Stimulated activated naive CD8-positive, alpha-beta T cell treated with anti-CD3 and anti-CD28 coated beads, Interleukin-15, Interleukin-2, amounts not matched to agents 100 ng/mL and 50 ng/mL, for 24 hours (primary cell): ENCODE results near the gene ADCY4.
"Not testable (repeated sequence)": the region's sequence is repeated elsewhere in the genome, so short reads cannot be mapped to it uniquely, and the experiment has no call there.

Experiments used
- H3K27ac Mint-ChIP-seq: one replicate; pipeline ENCODE4 v1.8.0; 2021; ENCODE audit warnings: mild to moderate bottlenecking, mixed read lengths
- H3K27me3 Mint-ChIP-seq: one replicate; pipeline ENCODE4 v1.8.0; 2021; ENCODE audit warnings: mixed read lengths
- H3K36me3 Mint-ChIP-seq: one replicate; pipeline ENCODE4 v1.8.0; 2021; ENCODE audit warnings: low read depth, mixed read lengths
- H3K4me1 Mint-ChIP-seq: one replicate; pipeline ENCODE4 v1.8.0; 2021; ENCODE audit warnings: low read depth, mixed read lengths
- H3K4me3 Mint-ChIP-seq: one replicate; pipeline ENCODE4 v1.8.0; 2021; ENCODE audit warnings: mild to moderate bottlenecking, mixed read lengths
- H3K9me3 Mint-ChIP-seq: one replicate; pipeline ENCODE4 v1.8.0; 2021; ENCODE audit warnings: mixed read lengths

The ADCY4 gene

DNA sequence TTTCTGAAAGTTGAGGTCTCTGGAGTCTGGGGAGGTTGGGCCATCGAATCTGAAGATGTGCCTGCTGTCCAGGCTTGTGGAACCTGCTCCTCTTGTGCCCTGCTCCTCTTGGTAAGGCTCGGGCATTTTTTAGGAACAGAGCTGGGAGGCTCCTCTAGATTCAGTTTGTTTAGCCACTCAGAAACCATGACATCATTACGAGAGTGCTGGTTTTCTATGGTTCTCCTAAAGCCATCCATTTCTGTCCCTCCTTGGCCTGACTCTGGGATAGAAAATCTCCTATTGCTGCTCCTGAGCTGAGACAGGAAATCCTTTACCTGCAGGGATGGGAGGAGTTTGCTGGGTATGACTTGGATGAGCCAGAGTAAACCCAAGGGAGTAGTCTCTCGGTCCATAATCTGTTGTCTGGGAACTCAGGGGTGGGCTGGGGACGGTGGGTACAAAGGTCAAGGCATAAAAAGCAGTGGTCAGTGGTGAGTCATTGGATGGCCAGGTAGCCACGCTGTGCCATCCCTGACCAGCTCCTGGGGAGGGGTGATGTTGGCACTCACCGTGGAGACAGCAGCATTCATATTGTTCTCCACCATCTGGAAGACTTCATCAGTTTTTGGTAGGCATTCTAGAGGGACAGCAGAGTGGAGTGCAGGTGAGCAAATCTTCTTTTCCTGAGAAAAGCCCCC lies 2.4 kb upstream of the ADCY4 start:
- peaks cover 6% of the 10 kb centered on the region for H3K36me3 Mint-ChIP-seq
- H3K27ac Mint-ChIP-seq, result no peak overlapping the region
- H3K4me3 Mint-ChIP-seq, result no peak overlapping the region
- peaks cover 28% of the 10 kb centered on the region for H3K27me3 Mint-ChIP-seq
- peaks cover 51% of the 10 kb centered on the region for H3K4me1 Mint-ChIP-seq
- H3K9me3 Mint-ChIP-seq, result no peaks in the 10 kb centered on the region

DNA sequence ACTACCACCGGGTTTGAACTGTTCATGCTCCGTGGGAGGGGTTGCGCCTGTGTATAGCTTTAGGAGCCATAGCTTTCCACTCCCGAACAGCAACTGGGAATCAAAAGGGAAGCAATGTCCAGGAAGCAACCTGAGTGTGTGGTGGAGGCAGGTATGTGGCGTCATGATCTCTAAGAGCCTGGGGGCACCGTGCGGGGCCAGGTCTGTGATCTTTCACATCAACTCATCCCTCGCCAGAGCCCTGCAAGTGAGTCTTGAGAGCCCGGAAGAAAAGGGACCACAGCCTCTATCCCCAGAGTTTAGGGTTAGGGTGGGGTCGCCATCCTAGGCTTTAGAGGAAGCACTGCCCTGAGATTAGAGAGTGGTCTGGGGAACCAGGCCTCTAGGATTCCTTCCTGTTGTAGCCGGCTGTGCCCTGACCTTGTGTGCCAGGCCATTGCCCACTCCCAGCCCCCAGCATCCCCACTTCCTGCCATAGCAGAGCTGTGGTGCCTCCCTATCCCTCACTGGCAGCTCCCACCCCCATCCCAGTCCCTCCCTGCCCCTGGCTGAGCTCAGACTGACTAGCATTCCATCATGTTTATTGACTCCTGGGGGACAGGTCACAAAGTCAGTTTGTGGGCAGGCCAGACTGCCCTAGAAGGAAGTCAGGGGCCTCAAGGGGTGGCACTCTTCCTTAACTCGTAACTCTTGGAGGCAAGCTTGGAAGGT lies 745 bp upstream of the ADCY4 start:
- Mint-ChIP-seq H3K36me3 (peaks cover 6% of the 10 kb centered on the region), H3K27me3 (peaks cover 27% of the 10 kb centered on the region), H3K27ac (no peak overlapping the region), H3K4me1 (peaks cover 61% of the 10 kb centered on the region), H3K9me3 (no peaks in the 10 kb centered on the region), H3K4me3 (peak overlapping the region; percentile 51)

- Mint-ChIP-seq H3K36me3 (peaks cover 6% of the 10 kb centered on the region), H3K9me3 (no peaks in the 10 kb centered on the region), H3K4me3 (peak overlapping the region; percentile 80), H3K4me1 (peaks cover 64% of the 10 kb centered on the region), H3K27ac (peak overlapping the region; percentile 12), H3K27me3 (peaks cover 31% of the 10 kb centered on the region)
Measured at GRCh38 chr14:24332268-24332993, 2.4 kb downstream of the ADCY4 start.

DNA sequence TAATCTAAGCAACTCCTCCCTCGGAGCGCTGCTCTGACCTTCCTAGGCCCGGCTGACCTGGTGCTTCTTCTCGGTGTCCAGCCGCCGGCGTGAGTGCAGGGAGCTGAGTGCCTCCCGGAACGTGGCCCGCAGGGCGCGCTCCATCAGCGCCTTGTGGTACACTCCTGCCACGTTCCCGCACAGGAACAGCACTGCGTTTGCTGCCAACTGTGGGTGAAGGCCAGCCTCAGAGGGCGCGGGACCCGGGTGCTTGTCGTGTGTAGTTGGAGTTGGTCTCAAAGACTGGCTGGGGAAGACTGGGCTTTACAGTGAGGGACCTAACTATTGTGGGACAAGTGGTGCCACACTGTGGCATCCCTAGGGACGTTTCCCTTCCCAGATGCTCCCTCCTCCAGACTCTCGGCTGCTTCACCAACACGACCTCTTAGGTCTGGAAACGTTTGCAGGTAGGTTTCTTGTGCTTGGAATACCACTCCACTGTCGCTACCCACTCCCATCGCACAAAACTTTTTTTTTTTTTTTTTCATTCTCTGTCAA lies 3.1 kb downstream of the ADCY4 start:
- peaks cover 6% of the 10 kb centered on the region for H3K36me3 Mint-ChIP-seq
- peaks cover 31% of the 10 kb centered on the region for H3K27me3 Mint-ChIP-seq
- no peaks in the 10 kb centered on the region for H3K9me3 Mint-ChIP-seq
- peak overlapping the region; percentile 12 for H3K27ac Mint-ChIP-seq
- peak overlapping the region; percentile 80 for H3K4me3 Mint-ChIP-seq
- peaks cover 69% of the 10 kb centered on the region for H3K4me1 Mint-ChIP-seq

GRCh38 chr14:24330973-24331674 lies 3.7 kb downstream of the ADCY4 start:
- Mint-ChIP-seq H3K4me1 (peaks cover 69% of the 10 kb centered on the region), H3K9me3 (no peaks in the 10 kb centered on the region), H3K4me3 (no peak overlapping the region), H3K27ac (no peak overlapping the region), H3K27me3 (peaks cover 31% of the 10 kb centered on the region), H3K36me3 (peaks cover 2% of the 10 kb centered on the region)

DNA sequence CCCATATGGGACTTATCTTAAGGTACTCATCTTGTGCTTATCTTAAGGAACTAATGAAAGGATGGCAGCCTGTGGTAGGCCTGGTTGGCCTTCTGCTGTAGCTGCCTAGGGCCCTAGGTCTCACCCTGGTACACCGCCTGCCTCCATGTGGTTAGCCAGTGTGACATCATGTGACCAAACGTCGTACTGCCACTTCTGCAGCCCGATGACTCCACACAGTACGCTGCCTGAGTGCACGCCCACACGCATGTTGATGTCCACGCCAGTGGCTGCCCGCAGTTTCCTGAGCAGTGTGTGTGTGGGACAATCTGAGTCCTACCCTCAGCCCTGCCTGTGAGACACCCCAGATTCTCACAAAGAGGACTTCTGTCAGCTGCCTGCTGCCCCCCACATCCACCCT lies 5.1 kb downstream of the ADCY4 start:
- no peaks in the 10 kb centered on the region for H3K9me3 Mint-ChIP-seq
- H3K4me3 Mint-ChIP-seq, result peak overlapping the region; percentile 8
- H3K27ac Mint-ChIP-seq, result no peak overlapping the region
- peaks cover 24% of the 10 kb centered on the region for H3K27me3 Mint-ChIP-seq
- peaks cover 61% of the 10 kb centered on the region for H3K4me1 Mint-ChIP-seq
- no peaks in the 10 kb centered on the region for H3K36me3 Mint-ChIP-seq

DNA sequence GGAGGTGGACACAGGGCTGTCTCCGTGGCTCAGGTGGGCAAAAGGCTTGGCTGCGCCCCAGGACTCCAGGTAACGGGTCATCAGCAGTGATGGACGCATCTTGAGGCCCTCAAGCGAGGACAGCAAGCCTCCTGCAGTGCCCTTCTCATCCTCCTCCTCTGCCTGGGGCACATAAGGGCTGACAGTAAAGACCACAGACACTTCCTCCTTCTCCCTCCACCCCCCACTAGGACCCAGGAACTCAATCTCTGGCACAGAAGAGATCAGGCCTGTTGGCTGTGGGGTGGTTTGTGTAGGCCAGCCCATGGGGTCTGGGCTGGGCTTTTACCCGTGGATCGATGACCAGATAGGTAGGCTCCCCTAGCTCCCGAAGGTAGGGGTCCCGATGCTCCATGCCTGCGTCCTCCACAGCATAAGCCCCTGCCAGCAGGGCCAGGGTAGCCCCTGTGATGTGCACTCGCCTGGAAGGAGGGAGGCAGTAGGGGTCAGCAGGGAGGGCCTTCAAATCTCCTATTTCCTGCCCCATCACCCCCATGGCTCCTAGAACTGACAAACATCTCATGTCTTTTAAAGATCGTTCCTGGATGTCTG lies 5.7 kb downstream of the ADCY4 start:
- H3K27me3 Mint-ChIP-seq, result peaks cover 22% of the 10 kb centered on the region
- H3K9me3 Mint-ChIP-seq, result no peaks in the 10 kb centered on the region
- no peaks in the 10 kb centered on the region for H3K36me3 Mint-ChIP-seq
- H3K27ac Mint-ChIP-seq, result peak overlapping the region; percentile 36
- no peak overlapping the region for H3K4me3 Mint-ChIP-seq
- H3K4me1 Mint-ChIP-seq, result peaks cover 58% of the 10 kb centered on the region

DNA sequence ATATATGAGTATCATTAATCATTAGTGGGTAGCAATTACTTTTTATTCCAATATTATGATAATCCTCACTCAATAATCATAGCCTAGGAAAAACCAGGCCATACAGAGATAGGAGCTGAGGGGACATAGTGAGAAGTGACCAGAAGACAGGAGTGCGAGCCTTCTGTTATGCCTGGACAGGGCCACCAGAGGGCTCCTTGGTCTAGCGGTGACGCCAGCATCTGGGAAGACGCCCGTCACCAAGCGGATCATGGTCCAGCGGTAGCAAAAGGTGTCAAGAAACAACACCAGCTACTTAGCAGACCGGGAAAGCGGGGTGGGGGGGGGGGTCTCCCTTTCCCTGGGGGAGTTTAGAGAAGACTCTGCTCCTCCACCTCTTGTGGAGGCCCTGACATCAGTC lies 7.0 kb downstream of the ADCY4 start:
- peaks cover 14% of the 10 kb centered on the region for H3K27me3 Mint-ChIP-seq
- not testable (repeated sequence) for H3K36me3 Mint-ChIP-seq, H3K9me3 Mint-ChIP-seq, H3K4me3 Mint-ChIP-seq, H3K27ac Mint-ChIP-seq
- H3K4me1 Mint-ChIP-seq, result peaks cover 45% of the 10 kb centered on the region

DNA sequence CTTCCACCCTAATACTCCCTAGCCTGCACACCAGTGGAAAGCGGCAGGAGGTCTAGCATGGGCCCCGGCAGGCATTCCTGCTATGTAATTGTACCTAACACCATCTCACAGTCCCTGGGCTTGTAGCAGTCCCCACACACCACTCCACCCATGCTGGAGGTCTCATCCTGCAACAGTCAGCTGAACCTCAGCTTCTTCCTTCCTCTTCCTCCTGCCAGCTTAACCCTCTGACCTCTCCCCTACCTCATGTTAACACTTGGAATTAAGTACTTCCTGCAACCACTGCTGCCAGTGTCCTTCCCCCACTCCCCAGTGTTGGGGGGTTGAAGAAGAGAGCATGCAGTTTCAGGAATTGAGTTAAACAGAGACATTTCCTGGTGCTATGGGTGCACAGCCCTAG lies 7.6 kb downstream of the ADCY4 start:
- no peaks in the 10 kb centered on the region for H3K9me3 Mint-ChIP-seq
- peaks cover 10% of the 10 kb centered on the region for H3K27me3 Mint-ChIP-seq
- H3K4me3 Mint-ChIP-seq, result no peak overlapping the region
- no peak overlapping the region for H3K27ac Mint-ChIP-seq
- H3K36me3 Mint-ChIP-seq, result no peaks in the 10 kb centered on the region
- peaks cover 39% of the 10 kb centered on the region for H3K4me1 Mint-ChIP-seq

DNA sequence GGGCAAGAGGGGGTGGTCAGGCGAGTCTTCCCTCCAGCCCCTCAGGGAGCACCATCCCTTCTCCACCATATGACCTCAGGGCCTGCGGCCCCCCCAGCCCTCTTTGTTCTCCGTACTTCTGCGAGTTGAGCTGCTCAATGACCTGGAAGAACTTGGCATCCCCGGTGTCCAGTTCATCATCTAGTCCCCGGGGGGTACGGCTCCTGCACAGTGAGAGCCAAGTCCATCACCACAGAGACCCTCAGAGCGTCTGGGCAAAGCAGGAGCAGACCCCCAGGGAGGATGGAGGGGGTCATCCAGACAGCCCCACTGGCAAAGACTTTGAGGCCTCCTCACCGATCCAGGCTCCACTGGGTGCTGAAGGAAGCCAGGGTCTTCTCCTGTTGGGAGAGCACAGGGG lies 8.9 kb downstream of the ADCY4 start:
- H3K4me1 Mint-ChIP-seq, result peaks cover 31% of the 10 kb centered on the region

GRCh38 chr14:24325041-24325530 lies 9.8 kb downstream of the ADCY4 start:
- no peaks in the 10 kb centered on the region for H3K9me3 Mint-ChIP-seq
- H3K4me3 Mint-ChIP-seq, result no peak overlapping the region
- H3K36me3 Mint-ChIP-seq, result no peaks in the 10 kb centered on the region
- no peak overlapping the region for H3K27ac Mint-ChIP-seq
- H3K27me3 Mint-ChIP-seq, result no peaks in the 10 kb centered on the region
- peaks cover 23% of the 10 kb centered on the region for H3K4me1 Mint-ChIP-seq

More for the DNA sequence above, 8.9 kb downstream of the ADCY4 start:
- no peak overlapping the region for H3K27ac Mint-ChIP-seq
- no peak overlapping the region for H3K4me3 Mint-ChIP-seq
- no peaks in the 10 kb centered on the region for H3K9me3 Mint-ChIP-seq
- H3K36me3 Mint-ChIP-seq, result no peaks in the 10 kb centered on the region
- H3K27me3 Mint-ChIP-seq, result peaks cover 6% of the 10 kb centered on the region

- no peak overlapping the region for H3K27ac Mint-ChIP-seq
- H3K4me3 Mint-ChIP-seq, result no peak overlapping the region
- no peaks in the 10 kb centered on the region for H3K9me3 Mint-ChIP-seq
- H3K4me1 Mint-ChIP-seq, result peaks cover 13% of the 10 kb centered on the region
- H3K27me3 Mint-ChIP-seq, result no peaks in the 10 kb centered on the region
- H3K36me3 Mint-ChIP-seq, result no peaks in the 10 kb centered on the region
Measured at GRCh38 chr14:24324024-24324423, 10.8 kb downstream of the ADCY4 start.

- no peaks in the 10 kb centered on the region for H3K9me3 Mint-ChIP-seq
- no peak overlapping the region for H3K4me3 Mint-ChIP-seq
- H3K27me3 Mint-ChIP-seq, result no peaks in the 10 kb centered on the region
- no peaks in the 10 kb centered on the region for H3K36me3 Mint-ChIP-seq
- peaks cover 7% of the 10 kb centered on the region for H3K4me1 Mint-ChIP-seq
- no peak overlapping the region for H3K27ac Mint-ChIP-seq
Measured at GRCh38 chr14:24323341-24323740, 11.5 kb downstream of the ADCY4 start.

DNA sequence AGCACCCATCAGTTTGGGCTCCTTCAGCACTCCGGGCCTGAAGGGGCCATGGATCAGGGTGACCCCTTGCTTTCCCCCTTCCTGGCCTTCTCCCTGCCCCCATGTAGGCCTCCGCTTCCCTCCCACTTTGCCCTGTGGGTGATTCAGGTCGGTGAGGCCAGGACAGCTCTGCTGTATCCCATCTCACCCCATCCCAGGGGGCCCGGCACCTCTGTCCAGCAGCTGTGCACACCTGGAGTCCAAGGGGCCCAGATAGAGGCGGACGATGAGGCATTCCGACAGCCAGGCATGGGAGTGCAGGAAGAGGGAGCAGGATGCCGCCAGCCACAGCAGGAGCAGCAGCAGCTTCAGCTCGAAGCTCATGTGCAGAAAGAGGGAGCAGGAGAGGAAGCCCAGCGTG lies 12.2 kb downstream of the ADCY4 start:
- H3K27me3 Mint-ChIP-seq, result no peaks in the 10 kb centered on the region
- H3K9me3 Mint-ChIP-seq, result no peaks in the 10 kb centered on the region
- H3K4me3 Mint-ChIP-seq, result no peak overlapping the region
- H3K27ac Mint-ChIP-seq, result no peak overlapping the region
- H3K36me3 Mint-ChIP-seq, result no peaks in the 10 kb centered on the region
- H3K4me1 Mint-ChIP-seq, result peaks cover 9% of the 10 kb centered on the region
